HG03521 (cell line): ENCODE results near the gene TEX22.

Experiments used
- ATAC-seq: cut with Tn5 transposase; IDR thresholded peaks from one replicate; pipeline ENCODE4 v1.9.1; 2021; ENCODE audit warnings: mild to moderate bottlenecking, moderate library complexity; ENCODE audit not compliant: unreplicated experiment

TEX22 gene

GRCh38 chr14:105420101-105420973, 22.0 kb downstream of the TEX22 start:
- peak; percentile 13 for ATAC-seq

DNA sequence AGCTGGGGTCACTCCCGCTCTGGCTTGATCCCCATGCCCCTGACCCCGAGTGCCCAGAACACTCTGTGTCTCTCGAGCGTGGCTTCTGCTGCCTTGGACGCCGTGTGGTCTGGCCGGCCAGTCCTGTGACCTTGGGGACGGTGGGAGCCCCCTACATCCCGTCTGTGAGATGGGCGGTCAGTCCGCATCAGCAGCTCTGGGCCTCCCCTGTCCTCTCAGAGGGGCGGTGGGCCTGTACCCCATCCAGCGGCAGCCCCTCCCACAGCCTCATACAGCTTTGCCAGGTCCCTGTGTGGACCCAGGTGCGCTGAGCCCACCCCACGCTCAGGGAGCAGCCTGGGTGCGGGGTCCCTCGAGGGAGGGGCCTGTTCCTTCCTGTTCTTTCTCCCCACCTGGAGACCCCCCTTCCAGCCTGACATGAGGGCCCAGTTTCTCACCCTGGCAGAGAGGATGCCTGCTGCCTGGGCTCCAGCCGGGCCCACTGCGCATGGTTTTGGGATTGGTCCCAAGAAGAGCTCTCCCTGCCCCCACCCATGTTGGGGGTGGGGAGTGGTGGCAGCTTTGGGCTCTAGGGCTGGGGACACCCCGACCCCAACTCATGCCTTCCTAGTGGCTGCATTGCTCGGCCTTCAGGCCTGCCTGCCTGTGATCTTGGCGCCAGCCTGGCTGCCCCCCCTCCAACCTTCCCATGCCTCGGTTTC, 22.8 kb downstream of the TEX22 start:
- no peak for ATAC-seq

DNA sequence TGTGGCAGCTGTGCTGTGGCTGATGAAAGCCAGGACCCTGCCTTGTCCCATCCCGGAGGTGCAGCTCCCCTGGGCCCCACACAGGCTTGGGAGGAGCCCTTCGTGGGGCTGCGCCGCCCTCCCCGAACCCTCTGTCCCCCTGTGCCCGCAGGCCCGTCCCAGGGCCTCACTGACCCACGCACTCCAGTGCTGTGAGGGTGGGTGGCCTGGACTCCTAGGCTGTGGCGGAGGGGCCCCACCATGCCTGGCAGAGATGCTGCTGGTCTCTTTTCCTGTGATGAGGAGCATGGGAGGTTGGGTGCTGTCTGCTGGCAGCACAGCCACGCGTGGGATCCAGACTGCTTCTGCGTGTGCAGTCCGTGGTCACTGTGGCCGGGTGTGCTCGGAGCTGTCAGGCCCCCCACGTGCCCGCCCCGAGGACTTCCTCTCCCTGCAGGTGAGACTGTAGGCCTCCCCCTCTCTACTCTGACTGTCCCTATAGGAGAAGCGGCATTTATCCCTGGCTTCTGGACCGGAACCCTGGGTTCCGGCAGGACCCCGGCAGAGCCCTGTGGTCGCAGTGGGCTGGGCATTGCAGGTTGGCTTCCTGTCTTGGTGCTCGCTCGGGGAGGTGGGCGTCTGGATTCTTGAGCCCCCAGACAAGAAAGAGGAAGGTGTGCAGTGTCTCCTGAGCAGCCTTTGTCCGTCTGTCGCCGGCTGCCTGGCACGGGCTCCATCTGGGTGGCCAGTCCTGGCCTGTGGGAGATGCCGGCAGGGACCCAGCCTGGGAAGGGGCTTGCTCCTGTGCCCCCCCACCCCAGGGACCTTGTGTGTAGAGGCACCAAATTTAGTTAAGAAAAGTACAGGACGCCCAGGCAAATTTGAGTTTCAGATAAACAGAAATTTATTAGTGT, 23.6 kb downstream of the TEX22 start:
- no peak for ATAC-seq

GRCh38 chr14:105422695-105423487, 24.6 kb downstream of the TEX22 start:
- ATAC-seq: no peak

- no peak for ATAC-seq
Measured at GRCh38 chr14:105423488-105424195, 25.3 kb downstream of the TEX22 start.

DNA sequence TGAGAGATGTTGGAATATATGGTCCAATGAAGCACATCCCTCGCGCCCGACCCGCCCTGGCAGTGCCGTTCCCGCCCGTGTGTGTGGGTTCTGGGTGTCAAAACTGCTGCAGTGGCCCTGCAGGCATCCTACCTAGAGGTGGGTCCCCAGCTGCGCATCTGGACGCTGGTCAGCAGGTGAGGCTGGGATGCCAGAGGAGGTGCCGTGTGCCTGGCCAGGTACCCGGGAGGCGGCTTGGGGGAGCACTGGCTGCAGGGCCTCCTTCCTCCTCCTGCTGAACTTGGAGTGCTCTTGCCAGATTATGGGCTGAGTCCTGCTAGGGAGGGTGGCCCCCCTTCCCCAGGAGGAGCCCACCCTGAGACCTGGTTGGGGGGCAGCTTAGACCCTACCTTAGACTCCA, 26.5 kb downstream of the TEX22 start:
- ATAC-seq: no peak

- ATAC-seq: no peak
Measured at GRCh38 chr14:105425823-105426247, 27.5 kb downstream of the TEX22 start.

- ATAC-seq: no peak
Measured at GRCh38 chr14:105426416-105427130, 28.2 kb downstream of the TEX22 start.

DNA sequence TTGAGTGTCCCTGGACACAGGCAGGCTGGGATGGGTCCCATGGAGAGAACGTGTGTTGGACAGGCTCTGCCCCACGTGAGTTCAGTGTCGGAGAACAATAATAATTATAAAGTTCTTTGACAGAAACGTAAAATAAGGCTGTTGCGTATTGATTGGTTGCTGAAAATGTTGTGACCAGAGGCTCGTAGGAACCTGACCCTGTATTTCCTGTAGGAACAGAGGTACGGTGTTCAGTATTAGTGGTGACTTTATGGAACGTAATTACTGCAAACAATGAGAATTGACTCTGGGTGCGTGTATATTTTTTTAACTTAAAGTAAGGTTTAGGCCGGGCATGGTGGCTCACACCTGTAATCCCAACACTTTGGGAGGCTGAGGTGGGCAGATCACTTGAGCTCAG, 29.1 kb downstream of the TEX22 start:
- no peak for ATAC-seq

DNA sequence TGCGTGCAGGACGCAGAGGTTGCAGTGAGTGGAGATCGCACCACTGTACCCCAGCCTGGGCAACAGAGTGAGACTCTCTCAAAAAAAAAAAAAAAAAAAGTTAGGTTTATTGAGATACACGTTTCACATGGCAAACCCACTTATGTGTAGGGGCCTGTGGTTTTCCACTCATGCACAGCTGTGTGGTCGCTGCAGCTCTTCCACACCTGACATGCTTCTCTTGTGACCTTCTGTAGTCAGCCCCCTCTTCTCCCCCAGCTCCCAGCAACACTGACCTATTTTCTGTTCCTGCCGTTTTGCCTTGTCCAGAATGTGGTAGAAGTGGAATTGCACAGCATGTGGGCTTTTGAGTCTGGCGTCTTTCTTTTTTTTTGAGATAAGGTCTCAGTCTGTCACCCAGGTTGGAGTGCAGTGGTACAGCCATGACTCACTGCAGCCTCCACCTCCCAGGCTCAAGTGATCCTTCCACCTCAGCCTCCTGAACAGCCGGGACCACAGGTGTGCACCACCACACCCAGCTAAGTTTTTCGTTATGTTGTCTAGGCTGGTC, 29.7 kb downstream of the TEX22 start:
- ATAC-seq: no peak

DNA sequence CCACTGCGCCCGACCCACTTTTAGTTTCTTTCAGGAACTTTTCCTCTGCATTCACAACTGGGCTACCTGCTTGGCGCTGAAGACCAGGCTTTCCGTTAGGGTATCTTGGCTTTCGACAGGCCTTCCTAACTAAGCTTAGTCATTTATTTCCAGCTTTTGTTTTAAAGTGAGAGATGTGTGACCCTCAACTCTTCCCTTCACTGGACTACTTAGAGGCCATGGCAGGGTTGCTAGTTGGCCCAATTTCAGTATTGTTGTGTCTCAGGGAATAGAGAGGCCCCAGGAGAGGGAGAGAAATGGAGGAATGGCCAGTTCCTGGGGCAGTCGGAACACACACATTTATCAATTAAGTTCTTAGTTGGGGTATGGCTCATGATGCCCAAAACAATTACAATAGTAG, 31.7 kb downstream of the TEX22 start:
- no peak for ATAC-seq

DNA sequence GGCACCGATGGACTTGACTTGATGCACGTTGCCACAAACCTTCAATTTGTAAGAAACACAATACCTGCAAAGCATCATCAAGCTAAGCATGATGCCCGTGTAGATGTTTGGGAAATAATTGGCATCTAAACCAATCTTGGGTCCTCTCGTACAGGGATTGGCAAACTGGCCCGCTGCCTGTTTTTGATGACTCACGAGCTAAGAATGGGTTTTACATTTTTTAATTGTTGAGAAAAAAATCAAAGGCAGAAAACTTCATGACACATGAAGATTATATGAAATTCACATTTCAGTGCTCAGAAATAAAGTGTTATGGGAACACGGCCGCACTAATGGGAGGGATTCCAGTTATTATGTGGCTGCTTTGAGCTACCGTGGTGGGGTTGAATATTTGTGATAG, 32.2 kb downstream of the TEX22 start:
- ATAC-seq: no peak

DNA sequence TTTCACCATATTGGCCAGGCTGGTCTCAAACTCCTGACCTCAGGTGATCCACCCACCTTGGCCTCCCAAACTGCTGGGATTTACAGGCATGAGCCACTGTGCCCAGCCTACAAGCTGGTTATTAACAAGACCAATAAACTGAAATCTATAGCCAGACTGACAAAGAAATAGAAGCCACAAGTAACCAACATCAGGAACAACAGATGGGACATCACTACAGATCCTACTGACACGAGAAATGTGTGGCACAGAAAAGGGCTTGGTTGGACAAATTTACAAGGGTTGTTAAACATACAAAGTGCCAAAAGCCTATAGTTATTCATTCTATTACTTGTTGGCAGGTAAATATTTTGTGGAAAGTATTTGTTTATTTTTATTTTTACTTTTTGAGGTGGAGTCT, 32.9 kb downstream of the TEX22 start:
- ATAC-seq: no peak

- ATAC-seq: no peak
Measured at GRCh38 chr14:105432657-105433056, 34.3 kb downstream of the TEX22 start.

DNA sequence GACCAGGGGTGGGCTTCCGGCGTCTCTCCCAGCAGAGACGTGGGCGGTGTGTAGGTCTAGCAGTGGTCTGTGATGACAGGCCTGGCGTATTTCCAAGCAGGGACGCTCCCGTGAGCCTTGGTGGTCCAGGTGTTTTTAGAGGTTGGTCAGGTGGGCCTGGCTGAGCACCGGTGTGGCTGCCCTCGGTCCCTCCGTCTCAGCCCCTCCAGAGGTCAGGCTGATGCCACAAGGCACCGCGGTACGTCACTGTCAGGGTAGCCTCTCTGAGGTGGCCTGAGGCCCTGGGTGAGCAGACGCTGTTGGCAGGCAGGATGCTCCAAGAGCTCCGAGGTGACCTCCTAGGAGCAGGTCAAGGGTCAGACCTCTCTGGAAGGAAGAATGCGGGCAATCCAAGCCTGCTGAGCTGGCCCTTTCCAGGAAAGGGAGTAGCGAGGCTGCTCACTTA, 34.8 kb downstream of the TEX22 start:
- ATAC-seq: no peak

- no peak for ATAC-seq
Measured at GRCh38 chr14:105436402-105436801, 38.1 kb downstream of the TEX22 start.

- ATAC-seq: no peak
Measured at GRCh38 chr14:105436891-105437722, 38.8 kb downstream of the TEX22 start.
